HepG2 (cell line): Measurements from ENCODE around the gene CAB39. TPM values are rescaled to one million over a fixed set of nuclear protein-coding genes. Genes with fewer than 3 reads are reported as not detected.

Experiments used
- EEA1 ChIP-seq: sonication (generic); formaldehyde crosslinking; IDR thresholded peaks from 2 replicates; pipeline ENCODE4 v1.5.1; 2020; ENCODE audit warnings: mild to moderate bottlenecking, missing genetic modification reagents, borderline replicate concordance
- MAF1 ChIP-seq: sonication (generic); formaldehyde crosslinking; IDR thresholded peaks from 2 replicates; pipeline ENCODE4 v1.5.0; 2020; ENCODE audit warnings: missing genetic modification reagents, borderline replicate concordance
- MEIS1 ChIP-seq: sonication (generic); formaldehyde crosslinking; IDR thresholded peaks from 2 replicates; pipeline ENCODE4 v1.9.0; 2021; ENCODE audit warnings: mild to moderate bottlenecking, missing genetic modification reagents, moderate library complexity, borderline replicate concordance
- MLLT10 ChIP-seq: sonication (generic); formaldehyde crosslinking; IDR thresholded peaks from 2 replicates; pipeline ENCODE4 v1.4.0; 2020; ENCODE audit warnings: missing genetic modification reagents
- NBN ChIP-seq: fragments of 450-650 bp; conservative IDR thresholded peaks from 2 replicates; pipeline ENCODE4 v1.6.1; 2017
- PHB2 ChIP-seq: fragments of 450-650 bp; IDR thresholded peaks from 2 replicates; pipeline ENCODE4 v1.6.1; 2018; ENCODE audit not compliant: partially characterized antibody
- POLR2A ChIP-seq, 2 experiments: IDR thresholded peaks; 2 replicates each; pipeline ENCODE4 v1.6.1; 2011; ENCODE audit warnings: low read depth in 2 of 2, low read length in 2 of 2, mild to moderate bottlenecking in 1 of 2, moderate library complexity in 1 of 2; ENCODE audit not compliant: insufficient read depth in 1 of 2
- RXRB ChIP-seq: IDR thresholded peaks from 2 replicates; pipeline ENCODE4 v1.6.1; 2016; ENCODE audit warnings: borderline replicate concordance, missing genetic modification reagents, missing compliant biosample characterization
- U2AF2 ChIP-seq: fragments of 200-400 bp; formaldehyde crosslinking; IDR thresholded peaks from 2 replicates; pipeline ENCODE4 v1.6.1; 2017; ENCODE audit warnings: low read depth, mild to moderate bottlenecking, low read length
- ZFP36L1 ChIP-seq: sonication (generic); formaldehyde crosslinking; IDR thresholded peaks from 2 replicates; pipeline ENCODE4 v1.8.0; 2022; ENCODE audit warnings: mild to moderate bottlenecking, missing genetic modification reagents, moderate library complexity
- ZNF280D ChIP-seq: sonication (generic); formaldehyde crosslinking; IDR thresholded peaks from 2 replicates; pipeline ENCODE4 v1.5.1; 2020; ENCODE audit warnings: mild to moderate bottlenecking, missing genetic modification reagents
- ZNF335 ChIP-seq: sonication (generic); formaldehyde crosslinking; IDR thresholded peaks from 2 replicates; pipeline ENCODE4 v1.4.0; 2020; ENCODE audit warnings: missing genetic modification reagents
- ZNF446 ChIP-seq: sonication (generic); formaldehyde crosslinking; IDR thresholded peaks from 2 replicates; pipeline ENCODE4 v1.5.0; 2020; ENCODE audit warnings: mild to moderate bottlenecking, missing genetic modification reagents
- ZNF550 ChIP-seq: sonication (generic); formaldehyde crosslinking; IDR thresholded peaks from 2 replicates; pipeline ENCODE4 v1.4.0; 2020; ENCODE audit warnings: mild to moderate bottlenecking, missing genetic modification reagents, borderline replicate concordance
- ZNF556 ChIP-seq: sonication (generic); formaldehyde crosslinking; IDR thresholded peaks from 2 replicates; pipeline ENCODE4 v1.4.0; 2020; ENCODE audit warnings: mild to moderate bottlenecking, missing genetic modification reagents, borderline replicate concordance
- ZNF670 ChIP-seq: sonication (generic); formaldehyde crosslinking; IDR thresholded peaks from 2 replicates; pipeline ENCODE4 v1.8.0; 2022; ENCODE audit warnings: mild to moderate bottlenecking, missing genetic modification reagents, borderline replicate concordance
- ZNF772 ChIP-seq: sonication (generic); formaldehyde crosslinking; IDR thresholded peaks from 2 replicates; pipeline ENCODE4 v1.5.0; 2020; ENCODE audit warnings: mild to moderate bottlenecking, missing genetic modification reagents
- ZNF780A ChIP-seq: sonication (generic); formaldehyde crosslinking; IDR thresholded peaks from 2 replicates; pipeline ENCODE4 v1.8.0; 2022; ENCODE audit warnings: mild to moderate bottlenecking, missing genetic modification reagents, moderate library complexity
- ZNF891 ChIP-seq: sonication (generic); formaldehyde crosslinking; IDR thresholded peaks from 2 replicates; pipeline ENCODE4 v1.5.0; 2020; ENCODE audit warnings: mild to moderate bottlenecking, missing genetic modification reagents
- ZZZ3 ChIP-seq: sonication (generic); formaldehyde crosslinking; IDR thresholded peaks from 2 replicates; pipeline ENCODE4 v1.4.0; 2020; ENCODE audit warnings: missing genetic modification reagents, mild to moderate bottlenecking, borderline replicate concordance
- polyA plus RNA-seq, 8 experiments: library from polyadenylated mRNA; depleted of rRNA in 3 of 8; stranded (reverse) in 7 of 8; unstranded in 1 of 8; fragments of >200 nt; fragmentation: Illumina TruSeq in 4 of 8; extraction: Trizol in 4 of 8; gene quantifications; 2 replicates each; pipeline versions ENCODE4 v1.2.1 to v1.2.3, GENCODE V29; 2011 to 2016; ENCODE audit warnings: low read depth in 4 of 8, missing spikeins in 1 of 8, mixed read lengths in 1 of 8; ENCODE audit not compliant: insufficient read depth in 1 of 8
- total RNA-seq, 5 experiments: library from RNA; depleted of rRNA; stranded (reverse); fragments of >200 nt; fragmentation: Illumina TruSeq; extraction: Trizol; gene quantifications; 2 replicates each; pipeline ENCODE4 v1.2.3, GENCODE V29; 2016; ENCODE audit warnings: low read depth in 1 of 5
- TF ChIP-seq, protein P1 (sequence below): sonication (generic); formaldehyde crosslinking; IDR thresholded peaks from 2 replicates; pipeline ENCODE4 v1.9.0; 2022; ENCODE audit warnings: missing genetic modification reagents, mild to moderate bottlenecking, borderline replicate concordance
- TF ChIP-seq, protein P2 (sequence below): sonication (generic); formaldehyde crosslinking; IDR thresholded peaks from 2 replicates; pipeline ENCODE4 v1.4.0; 2020; ENCODE audit warnings: missing genetic modification reagents, mild to moderate bottlenecking, borderline replicate concordance
- TF ChIP-seq, protein P3 (sequence below), 2 experiments: fragments of 450-650 bp in 1 of 2; sonication (generic) in 1 of 2; formaldehyde crosslinking; IDR thresholded peaks; 2 replicates each; pipeline versions ENCODE4 v1.5.0 to v1.8.0; 2020 to 2022; ENCODE audit warnings: mild to moderate bottlenecking in 1 of 2, missing genetic modification reagents in 1 of 2

Gene CAB39
- total and polyA plus RNA-seq, 2 of the 13 experiments (the other 11 are each of a cell fraction or from before 2014, with no cell fraction given) = 19.3 to 45.3 TPM

- TF ChIP-seq, protein P1, sequence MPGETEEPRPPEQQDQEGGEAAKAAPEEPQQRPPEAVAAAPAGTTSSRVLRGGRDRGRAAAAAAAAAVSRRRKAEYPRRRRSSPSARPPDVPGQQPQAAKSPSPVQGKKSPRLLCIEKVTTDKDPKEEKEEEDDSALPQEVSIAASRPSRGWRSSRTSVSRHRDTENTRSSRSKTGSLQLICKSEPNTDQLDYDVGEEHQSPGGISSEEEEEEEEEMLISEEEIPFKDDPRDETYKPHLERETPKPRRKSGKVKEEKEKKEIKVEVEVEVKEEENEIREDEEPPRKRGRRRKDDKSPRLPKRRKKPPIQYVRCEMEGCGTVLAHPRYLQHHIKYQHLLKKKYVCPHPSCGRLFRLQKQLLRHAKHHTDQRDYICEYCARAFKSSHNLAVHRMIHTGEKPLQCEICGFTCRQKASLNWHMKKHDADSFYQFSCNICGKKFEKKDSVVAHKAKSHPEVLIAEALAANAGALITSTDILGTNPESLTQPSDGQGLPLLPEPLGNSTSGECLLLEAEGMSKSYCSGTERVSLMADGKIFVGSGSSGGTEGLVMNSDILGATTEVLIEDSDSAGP (CRISPR knock-in tag) = peak; percentile 44; the same call in 1 of the 2 replicates
- TF ChIP-seq ZNF891 (peak; percentile 47; the same call in 1 of the 2 replicates), EEA1 (no peak), POLR2A (IDR thresholded peaks at IDR 0.05; ENCODE audit: insufficient read depth in 1 of 2, low read depth in 2 of 2, low read length in 2 of 2) (peak; percentile 66 to 93), MLLT10 (CRISPR knock-in tag) (no peak), ZNF550 (CRISPR knock-in tag) (no peak), ZNF556 (CRISPR knock-in tag) (no peak; the same call in 1 of the 2 replicates), ZNF780A (CRISPR knock-in tag) (0 out of 2 replicates have a peak, but pooled peaks have one; percentile 21), ZNF670 (CRISPR knock-in tag) (peak; percentile 49; the same call in 1 of the 2 replicates), PHB2 (no peak), MEIS1 (CRISPR knock-in tag) (peak; percentile 29; the same call in 1 of the 2 replicates), NBN (no peak), U2AF2 (no peak), RXRB (peak; percentile 42; the same call in 1 of the 2 replicates), ZNF772 (CRISPR knock-in tag) (peak; percentile 51; the same call in 1 of the 2 replicates), ZNF335 (CRISPR knock-in tag) (peak; percentile 70; the same call in 1 of the 2 replicates), ZNF280D (CRISPR knock-in tag) (no peak), ZFP36L1 (0 out of 2 replicates have a peak, but pooled peaks have one; percentile 28), ZZZ3 (CRISPR knock-in tag) (no peak), MAF1 (CRISPR knock-in tag) (peak; percentile 68; the same call in 1 of the 2 replicates), ZNF446 (CRISPR knock-in tag) (no peak; the same call in 1 of the 2 replicates)
- TF ChIP-seq, protein P2, sequence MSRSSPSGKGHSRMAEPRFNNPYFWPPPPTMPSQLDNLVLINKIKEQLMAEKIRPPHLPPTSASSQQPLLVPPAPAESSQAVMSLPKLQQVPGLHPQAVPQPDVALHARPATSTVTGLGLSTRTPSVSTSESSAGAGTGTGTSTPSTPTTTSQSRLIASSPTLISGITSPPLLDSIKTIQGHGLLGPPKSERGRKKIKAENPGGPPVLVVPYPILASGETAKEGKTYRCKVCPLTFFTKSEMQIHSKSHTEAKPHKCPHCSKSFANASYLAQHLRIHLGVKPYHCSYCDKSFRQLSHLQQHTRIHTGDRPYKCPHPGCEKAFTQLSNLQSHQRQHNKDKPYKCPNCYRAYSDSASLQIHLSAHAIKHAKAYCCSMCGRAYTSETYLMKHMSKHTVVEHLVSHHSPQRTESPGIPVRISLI (CRISPR knock-in tag) = no peak
- TF ChIP-seq, protein P3, sequence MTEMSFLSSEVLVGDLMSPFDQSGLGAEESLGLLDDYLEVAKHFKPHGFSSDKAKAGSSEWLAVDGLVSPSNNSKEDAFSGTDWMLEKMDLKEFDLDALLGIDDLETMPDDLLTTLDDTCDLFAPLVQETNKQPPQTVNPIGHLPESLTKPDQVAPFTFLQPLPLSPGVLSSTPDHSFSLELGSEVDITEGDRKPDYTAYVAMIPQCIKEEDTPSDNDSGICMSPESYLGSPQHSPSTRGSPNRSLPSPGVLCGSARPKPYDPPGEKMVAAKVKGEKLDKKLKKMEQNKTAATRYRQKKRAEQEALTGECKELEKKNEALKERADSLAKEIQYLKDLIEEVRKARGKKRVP (CRISPR knock-in tag; IDR thresholded peaks at IDR 0.05) = no peak
Measured at GRCh38 chr2:230864605-230865306, 152.1 kb downstream of the CAB39 start, which contains the start of gene ITM2C (continued).
